ENCODE results near the gene NES. TPM values are rescaled to one million over a fixed set of nuclear protein-coding genes. Genes with fewer than 3 reads are reported as not detected.

NES gene
- total RNA-seq, 4 donors from 2014 or later: 59.9 to 65.3 (median 63.9) TPM

DNA sequence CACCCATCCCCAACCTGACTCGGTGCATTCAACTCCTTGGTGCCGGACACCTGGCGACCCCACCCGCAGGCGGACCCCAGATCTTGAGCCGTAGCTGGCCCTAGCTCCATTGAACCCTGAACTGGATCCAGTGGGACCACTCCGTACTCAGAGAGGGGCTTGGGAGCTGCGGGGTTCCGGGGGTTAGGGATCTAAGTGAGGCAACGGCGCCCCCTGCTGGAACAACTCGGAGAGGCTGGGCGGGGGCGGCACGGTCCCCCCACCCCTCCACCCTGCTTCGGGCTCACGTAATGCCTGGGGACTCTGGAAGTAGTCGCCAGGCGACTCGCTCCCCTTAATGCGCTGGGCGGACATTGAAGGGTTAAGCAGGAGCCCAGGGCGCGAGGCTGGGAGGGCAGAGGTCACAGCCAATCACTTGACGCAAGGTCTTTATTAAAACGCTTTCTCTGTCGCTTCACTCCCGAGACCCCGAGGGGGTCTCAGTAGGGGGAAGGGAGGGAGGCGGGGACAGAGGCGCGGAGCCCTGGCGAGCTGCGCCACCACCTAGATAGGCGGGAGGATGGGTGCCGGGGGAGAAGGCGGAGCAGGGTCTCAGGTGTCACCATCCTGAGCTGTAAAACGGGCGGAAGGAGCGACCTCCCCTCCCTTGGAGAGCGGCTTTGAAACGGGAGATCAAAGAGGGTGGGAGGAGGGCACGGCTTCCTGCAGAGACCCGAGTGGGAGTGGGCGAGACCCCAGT is 28.9 kb upstream of the NES start:
- Histone ChIP-seq H3K9me3 (no peaks in the 10 kb centered on the region), H3K27me3 (peaks cover 0 to 23% of the 10 kb centered on the region in 2 donors), H3K4me3 (peak overlapping the region; percentile 35 to 58 (median 46)), H3K4me1 (peaks cover 0 to 82% (median 36%) of the 10 kb centered on the region in 4 donors), H3K36me3 (no peaks in the 10 kb centered on the region), H3K27ac (peak overlapping the region; percentile 31 to 89 (median 68))
- TF ChIP-seq, protein P1, sequence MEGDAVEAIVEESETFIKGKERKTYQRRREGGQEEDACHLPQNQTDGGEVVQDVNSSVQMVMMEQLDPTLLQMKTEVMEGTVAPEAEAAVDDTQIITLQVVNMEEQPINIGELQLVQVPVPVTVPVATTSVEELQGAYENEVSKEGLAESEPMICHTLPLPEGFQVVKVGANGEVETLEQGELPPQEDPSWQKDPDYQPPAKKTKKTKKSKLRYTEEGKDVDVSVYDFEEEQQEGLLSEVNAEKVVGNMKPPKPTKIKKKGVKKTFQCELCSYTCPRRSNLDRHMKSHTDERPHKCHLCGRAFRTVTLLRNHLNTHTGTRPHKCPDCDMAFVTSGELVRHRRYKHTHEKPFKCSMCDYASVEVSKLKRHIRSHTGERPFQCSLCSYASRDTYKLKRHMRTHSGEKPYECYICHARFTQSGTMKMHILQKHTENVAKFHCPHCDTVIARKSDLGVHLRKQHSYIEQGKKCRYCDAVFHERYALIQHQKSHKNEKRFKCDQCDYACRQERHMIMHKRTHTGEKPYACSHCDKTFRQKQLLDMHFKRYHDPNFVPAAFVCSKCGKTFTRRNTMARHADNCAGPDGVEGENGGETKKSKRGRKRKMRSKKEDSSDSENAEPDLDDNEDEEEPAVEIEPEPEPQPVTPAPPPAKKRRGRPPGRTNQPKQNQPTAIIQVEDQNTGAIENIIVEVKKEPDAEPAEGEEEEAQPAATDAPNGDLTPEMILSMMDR (IDR thresholded peaks at IDR 0.05): peak; percentile 69 to 88 (median 76)
- no peak for TF ChIP-seq EP300 (IDR thresholded peaks at IDR 0.05)
- 1% methylated on average over 31 to 45 of the region's 45 CpGs for WGBS, 2 donors
- peak; percentile 49 to 68 for DNase-seq (ENCODE audit: low spot score in 2 of 2)

DNA sequence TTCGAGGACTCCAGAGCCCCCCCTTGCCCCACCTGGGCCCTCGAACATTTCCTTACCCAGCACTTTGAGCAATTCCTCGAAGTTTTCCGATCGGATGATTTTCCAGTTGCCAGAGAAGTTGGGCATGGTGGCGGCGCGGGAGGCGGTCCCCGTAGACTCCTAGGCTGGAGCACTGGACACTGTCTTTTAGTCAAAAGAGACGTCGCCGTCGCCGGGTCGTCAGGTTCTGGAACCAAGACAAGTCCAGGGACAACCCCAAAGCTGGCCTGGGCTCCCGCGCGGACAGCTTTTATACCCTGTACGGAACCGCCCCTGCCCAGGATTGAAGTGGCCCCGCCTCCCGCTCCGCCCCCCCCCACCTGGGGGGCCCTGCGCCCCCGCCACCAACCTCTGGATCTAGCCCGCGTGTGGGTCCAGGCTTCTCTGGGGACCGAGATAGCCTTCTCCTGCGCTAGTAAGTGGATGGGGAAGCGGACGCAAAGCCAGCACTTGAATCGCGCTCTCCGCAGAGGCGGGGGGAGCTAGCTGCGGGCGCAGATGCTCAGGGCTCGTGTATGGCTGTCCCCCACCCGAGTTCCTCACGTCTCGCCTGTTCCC is 28.2 kb upstream of the NES start, which contains the start of gene CRABP2:
Gene CRABP2 (minus strand): TSS at position 263 of the 597 bp plus-strand sequence. CDS start 137 bp downstream, at position 126.
- Histone ChIP-seq H3K9me3 (no peaks in the 10 kb centered on the region), H3K4me1 (peaks cover 0 to 75% (median 36%) of the 10 kb centered on the region in 4 donors), H3K36me3 (peaks cover 0 to 4% (median 0%) of the 10 kb centered on the region in 3 donors), H3K27me3 (peaks cover 0 to 23% of the 10 kb centered on the region in 2 donors), H3K4me3 (peak within 1 kb of the TSS; percentile 35 to 58 (median 46)), H3K27ac (peak within 1 kb of the TSS; percentile 31 to 89 (median 68))
- WGBS, 2 donors: 2% methylated on average over 31 to 38 of the region's 42 CpGs
- TF ChIP-seq POLR2A (IDR thresholded peaks at IDR 0.05) (no peak), EP300 (IDR thresholded peaks at IDR 0.05) (no peak)
- TF ChIP-seq, protein P1 (IDR thresholded peaks at IDR 0.05): no peak
- no peak for DNase-seq (ENCODE audit: low spot score in 2 of 2)

DNA sequence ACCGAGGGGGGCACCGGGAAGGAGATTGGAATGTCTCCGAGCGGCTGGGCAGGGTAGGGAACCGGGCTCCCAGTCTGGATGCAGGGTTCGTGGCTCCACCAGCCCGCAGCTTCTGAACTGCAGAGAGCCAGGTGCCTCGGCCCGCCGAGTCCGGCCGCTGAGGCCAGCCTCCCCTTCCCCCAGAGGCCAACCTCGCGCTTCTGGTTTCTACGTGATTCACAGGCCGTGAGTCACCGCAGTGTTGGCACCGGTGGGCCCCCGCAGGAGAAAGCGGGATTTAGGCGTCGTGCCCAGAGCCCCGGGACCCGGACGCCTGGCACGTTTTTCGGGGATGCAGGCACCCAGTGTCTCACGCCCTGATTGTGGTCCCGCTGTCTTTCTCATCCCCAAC is 27.7 kb upstream of the NES start:
- peak overlapping the region; percentile 35 to 58 (median 46) for H3K4me3 ChIP-seq
- H3K9me3 ChIP-seq: no peaks in the 10 kb centered on the region
- H3K27me3 ChIP-seq: peaks cover 0 to 23% of the 10 kb centered on the region in 2 donors
- TF ChIP-seq, protein P1 (IDR thresholded peaks at IDR 0.05): no peak
- TF ChIP-seq POLR2A (IDR thresholded peaks at IDR 0.05) (no peak), EP300 (IDR thresholded peaks at IDR 0.05) (peak in 1 of 2 donors; percentile 44)
- peaks cover 0 to 70% (median 36%) of the 10 kb centered on the region in 4 donors for H3K4me1 ChIP-seq
- peak; percentile 37 to 47 for DNase-seq (ENCODE audit: low spot score in 2 of 2)
- H3K36me3 ChIP-seq: peaks cover 0 to 9% (median 0%) of the 10 kb centered on the region in 3 donors
- 1 to 4% methylated on average over 24 to 29 of the region's 29 CpGs for WGBS, 2 donors
- peak overlapping the region; percentile 31 to 89 (median 68) for H3K27ac ChIP-seq

DNA sequence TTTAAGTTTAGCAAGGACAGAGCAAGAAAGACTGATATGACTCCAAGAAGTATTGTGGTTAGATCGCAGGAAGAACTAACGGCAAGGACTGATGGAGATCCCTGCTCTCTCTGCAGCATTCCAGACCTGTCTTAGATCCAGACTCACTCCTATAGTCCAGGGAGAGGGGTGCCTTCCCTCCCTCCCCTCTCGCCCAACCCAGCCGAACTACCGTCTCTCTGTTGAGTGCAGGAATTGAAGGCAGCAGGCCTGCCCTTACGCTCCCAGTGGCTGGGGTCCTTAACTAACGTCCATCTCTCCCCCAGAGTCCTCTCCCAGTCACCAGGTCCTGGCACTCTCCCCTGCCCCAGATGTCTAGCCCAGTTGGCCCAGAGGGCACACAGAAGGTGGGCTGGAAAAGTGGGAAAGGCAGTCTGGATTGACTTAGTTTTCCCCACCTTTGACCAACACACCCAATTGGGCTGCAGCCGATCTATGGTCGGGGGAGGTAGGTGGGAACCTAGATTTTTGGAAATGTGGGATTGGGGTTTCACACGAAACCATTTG is 27.0 kb upstream of the NES start:
- peaks cover 0 to 64% (median 31%) of the 10 kb centered on the region in 4 donors for H3K4me1 ChIP-seq
- TF ChIP-seq EP300 (IDR thresholded peaks at IDR 0.05): no peak
- no peak for TF ChIP-seq POLR2A (IDR thresholded peaks at IDR 0.05)
- TF ChIP-seq, protein P1 (IDR thresholded peaks at IDR 0.05): no peak
- no peaks in the 10 kb centered on the region for H3K9me3 ChIP-seq
- H3K36me3 ChIP-seq: peaks cover 0 to 13% (median 0%) of the 10 kb centered on the region in 3 donors
- WGBS, 2 donors: 30 to 46% methylated on average over 10 of the region's 10 CpGs
- DNase-seq (ENCODE audit: low spot score in 2 of 2): no peak
- H3K27me3 ChIP-seq: peaks cover 0 to 23% of the 10 kb centered on the region in 2 donors
- H3K4me3 ChIP-seq: peak overlapping the region in 1 of 4 donors; percentile 54
- peak overlapping the region in 2 of 4 donors; percentile 86 to 89 for H3K27ac ChIP-seq

Data from tibial nerve (tissue), 4 donors.